Stomach (tissue), 4 donors: ENCODE results near the gene TRAPPC2L.

Experiments used
- POLR2A ChIP-seq, 4 donors: fragments of 450-650 bp; IDR thresholded peaks; one replicate each; pipeline ENCODE4 v1.6.1; 2016; ENCODE audit warnings: antibody characterized with exemption in 4 of 4, control low read depth in 2 of 4, mild to moderate bottlenecking in 1 of 4, moderate library complexity in 1 of 4
- POLR2AphosphoS5 ChIP-seq, 3 donors: sonication (generic); formaldehyde crosslinking; IDR thresholded peaks; one replicate each; pipeline ENCODE4 v1.6.1; 2016; ENCODE audit warnings: antibody characterized with exemption in 3 of 3
- TF ChIP-seq, protein P1 (sequence below), 7 experiments: fragments of 450-650 bp in 4 of 7; fragments of 200-600 bp in 3 of 7; sonication (generic) in 3 of 7; IDR thresholded peaks; one replicate each; pipeline ENCODE4 v1.5.1; 2016 to 2019; ENCODE audit warnings: antibody characterized with exemption in 7 of 7, control low read depth in 2 of 7, mild to moderate bottlenecking in 1 of 7

DNA sequence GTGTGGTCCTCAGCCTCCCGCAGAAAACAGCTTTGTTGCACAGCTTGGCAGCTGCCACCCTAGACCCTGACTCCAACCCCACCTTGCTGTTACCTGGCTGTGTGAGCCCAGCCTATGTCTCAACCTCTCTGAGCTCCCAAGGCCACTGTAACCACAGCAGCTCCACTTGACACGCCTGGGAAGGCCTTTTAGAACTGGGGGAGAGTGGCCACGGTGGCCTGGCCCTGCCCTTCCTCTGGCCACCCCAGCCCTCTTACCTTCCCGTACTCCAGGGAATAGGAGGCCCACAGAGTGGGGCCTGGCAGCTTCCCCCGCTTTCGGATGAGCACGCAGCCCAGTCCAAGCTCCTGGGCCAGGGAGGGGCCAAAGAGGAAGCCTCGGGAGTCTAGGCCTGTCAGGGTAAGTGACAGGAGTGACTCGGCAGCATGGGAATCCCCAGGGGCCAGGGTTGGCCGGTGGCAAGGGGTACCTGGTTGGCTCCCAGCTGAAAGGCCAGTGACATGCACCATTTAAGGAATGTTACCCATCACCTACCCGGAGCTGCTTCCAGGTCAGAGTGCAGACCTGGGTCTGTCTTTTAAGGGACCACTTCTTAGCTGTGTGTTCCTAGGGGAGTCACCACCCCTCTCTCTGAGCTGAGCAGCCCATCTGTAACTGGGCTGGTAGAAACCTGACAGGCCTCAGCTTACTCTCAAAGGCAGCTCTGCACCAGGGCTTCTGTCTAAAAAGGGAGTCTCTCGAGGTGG is 46.6 kb upstream of the TRAPPC2L start:
- no peak for TF ChIP-seq POLR2AphosphoS5 (IDR thresholded peaks at IDR 0.05)
- TF ChIP-seq, protein P1, sequence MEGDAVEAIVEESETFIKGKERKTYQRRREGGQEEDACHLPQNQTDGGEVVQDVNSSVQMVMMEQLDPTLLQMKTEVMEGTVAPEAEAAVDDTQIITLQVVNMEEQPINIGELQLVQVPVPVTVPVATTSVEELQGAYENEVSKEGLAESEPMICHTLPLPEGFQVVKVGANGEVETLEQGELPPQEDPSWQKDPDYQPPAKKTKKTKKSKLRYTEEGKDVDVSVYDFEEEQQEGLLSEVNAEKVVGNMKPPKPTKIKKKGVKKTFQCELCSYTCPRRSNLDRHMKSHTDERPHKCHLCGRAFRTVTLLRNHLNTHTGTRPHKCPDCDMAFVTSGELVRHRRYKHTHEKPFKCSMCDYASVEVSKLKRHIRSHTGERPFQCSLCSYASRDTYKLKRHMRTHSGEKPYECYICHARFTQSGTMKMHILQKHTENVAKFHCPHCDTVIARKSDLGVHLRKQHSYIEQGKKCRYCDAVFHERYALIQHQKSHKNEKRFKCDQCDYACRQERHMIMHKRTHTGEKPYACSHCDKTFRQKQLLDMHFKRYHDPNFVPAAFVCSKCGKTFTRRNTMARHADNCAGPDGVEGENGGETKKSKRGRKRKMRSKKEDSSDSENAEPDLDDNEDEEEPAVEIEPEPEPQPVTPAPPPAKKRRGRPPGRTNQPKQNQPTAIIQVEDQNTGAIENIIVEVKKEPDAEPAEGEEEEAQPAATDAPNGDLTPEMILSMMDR (IDR thresholded peaks at IDR 0.05) = no peak
- no peak for TF ChIP-seq POLR2A (IDR thresholded peaks at IDR 0.05)
